Heart left ventricle (tissue), 13 donors: Measurements from ENCODE around the gene CCL5.

Experiments
- CTCF ChIP-seq, 12 donors: fragments of 200-600 bp; sonication (generic) in 4 of 12; IDR thresholded peaks; one replicate each; pipeline versions ENCODE4 v1.5.0 to v1.8.0; 2018 to 2022; ENCODE audit warnings: antibody characterized with exemption in 12 of 12, mild to moderate bottlenecking in 5 of 12
- POLR2A ChIP-seq, 2 donors: fragments of 450-650 bp; IDR thresholded peaks; one replicate each; pipeline ENCODE4 v1.6.1; 2017; ENCODE audit warnings: antibody characterized with exemption in 2 of 2, mild to moderate bottlenecking in 2 of 2, moderate library complexity in 2 of 2
- donor health status: ischemic (EF 13 %, LVEDD 7.1; RV severe dilation, severe dysfunction).
- donor health status: DM: no; HTN: yes; CAD: no.
- donor health status: DM: no; HTN: no; CAD: no.
- donor health status: ischemic (EF 25% LVEDD 6.9; RV normal size, moderate dysfunction).
- donor health status: ischemic (EF 25% LVEDD 5.7; RV mildly dilated, moderate dysfunction).
- donor health status: ischemic (EF 35%, LVEDD 5.7; RV mildly dilated, moderate dysfunction).
- donor health status: nonischemic (EF 11% LVEDD 7.7; RV severe dilation, severe dysfunction).
- donor health status: DM: yes; HTN: yes; CAD: no.
- donor health status: PGD.
- donor health status: ischemic (EF 29% LVEDD 5.4; RV normal size, mild dysfunction).
- donor health status: nonischemic (EF 23%, LVEDD 6.1; RV moderate dilation, normal function).

DNA sequence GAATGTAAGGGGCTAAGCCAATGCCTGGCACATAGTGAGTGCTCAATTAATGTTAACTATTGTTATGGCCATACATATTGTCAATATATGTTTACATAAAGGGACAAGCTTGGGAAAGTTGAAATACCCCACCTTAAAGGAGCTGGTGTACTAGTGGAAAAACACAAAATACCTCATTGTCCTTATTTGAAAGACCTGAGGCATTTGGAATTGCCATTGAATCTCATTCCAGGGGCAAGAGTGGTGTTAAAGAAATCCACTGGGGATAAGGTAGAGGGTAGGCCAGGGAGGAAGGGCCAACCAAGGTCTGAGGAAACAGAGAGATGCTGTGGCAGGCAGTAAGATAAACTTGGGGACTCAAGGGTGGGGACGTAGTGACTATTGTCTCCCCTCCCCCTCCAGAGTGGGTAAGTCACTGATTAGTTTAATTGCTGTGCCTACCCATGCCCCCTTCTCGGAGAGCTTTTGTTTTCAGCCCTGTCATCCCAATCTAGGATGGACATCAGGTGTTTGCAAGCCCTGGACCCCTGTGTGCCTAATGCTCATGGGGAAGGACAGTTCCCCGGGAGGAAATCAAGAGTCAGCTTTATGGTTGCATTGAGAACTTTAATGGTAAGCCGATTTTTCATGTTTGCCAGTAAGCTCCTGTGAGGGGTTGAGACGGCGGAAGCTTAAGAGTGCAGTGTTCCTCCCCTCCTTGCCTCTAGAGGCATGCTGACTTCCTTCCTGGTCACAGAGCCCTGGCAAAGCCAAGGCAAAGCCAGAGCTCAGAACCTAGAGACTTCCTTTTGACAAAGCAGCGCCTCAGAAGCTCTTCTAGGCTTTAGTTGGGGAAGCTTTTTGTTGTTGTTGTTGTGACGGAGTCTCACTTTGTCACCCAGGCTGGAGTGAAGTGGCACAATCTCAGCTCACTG lies 9.0 kb downstream of the CCL5 start:
- no peak for TF ChIP-seq CTCF (IDR thresholded peaks at IDR 0.05)
- no peak for TF ChIP-seq POLR2A (IDR thresholded peaks at IDR 0.05)
